HEK293 (cell line): Measurements from ENCODE around the gene NKAIN4.
A peak's percentile ranks its signal among the peaks of the same experiment; 100 is the strongest.

Experiments
- CTCF ChIA-PET: fragments of 350-600 bp; formaldehyde crosslinking; extraction: SDS; loops from one replicate; lab custom pipeline; 2021; ENCODE audit warnings: antibody characterized with exemption; lab: Yijun Ruan, JAX
- POLR2A ChIA-PET: fragments of 300-600 bp; formaldehyde crosslinking; extraction: SDS; loops from one replicate; lab custom pipeline; 2020; ENCODE audit warnings: antibody characterized with exemption, inconsistent platforms; lab: Yijun Ruan, JAX
- H3K27ac ChIP-seq: fragments of 200-500 bp; sonication (Bioruptor generic); 2 replicates; pipeline ENCODE4 v1.5.1; 2014; ENCODE audit warnings: low read depth, low read length, control low read depth, inconsistent platforms; ENCODE audit errors: extremely low read depth
- H3K36me3 ChIP-seq, 2 experiments: fragments of 200-500 bp in 1 of 2; sonication (Bioruptor generic) in 1 of 2; 1 replicate in 1 of 2; 2 replicates in 1 of 2; pipeline ENCODE4 v1.5.1; 2014 to 2017; ENCODE audit warnings: inconsistent platforms in 2 of 2, low read length in 2 of 2; ENCODE audit not compliant: control insufficient read depth in 2 of 2, insufficient read depth in 1 of 2
- H3K4me1 ChIP-seq: fragments of 200-500 bp; sonication (Bioruptor generic); 2 replicates; pipeline ENCODE4 v1.5.1; 2014; ENCODE audit warnings: mild to moderate bottlenecking, low read length, inconsistent platforms; ENCODE audit not compliant: control insufficient read depth, insufficient read depth
- H3K4me3 ChIP-seq: 2 replicates; pipeline ENCODE4 v1.5.1; 2011; ENCODE audit warnings: low read depth, mild to moderate bottlenecking, control low read depth, low read length, moderate library complexity
- H3K9me3 ChIP-seq: fragments of 200-500 bp; sonication (Bioruptor generic); 2 replicates; pipeline ENCODE4 v1.5.1; 2014; ENCODE audit warnings: low read depth, low read length, inconsistent platforms; ENCODE audit not compliant: control insufficient read depth, insufficient read depth
- GLIS2 ChIP-seq: fragments of 450-650 bp; formaldehyde crosslinking; IDR thresholded peaks from 2 replicates; pipeline ENCODE4 v1.5.1; 2016; ENCODE audit warnings: missing biosample characterization, missing genetic modification characterization
- KLF1 ChIP-seq: fragments of 450-650 bp; formaldehyde crosslinking; IDR thresholded peaks from 2 replicates; pipeline ENCODE4 v1.5.1; 2016; ENCODE audit warnings: missing biosample characterization, missing genetic modification characterization
- KLF16 ChIP-seq: fragments of 450-650 bp; formaldehyde crosslinking; IDR thresholded peaks from 2 replicates; pipeline ENCODE4 v1.5.1; 2017; ENCODE audit warnings: missing biosample characterization, missing genetic modification characterization
- KLF8 ChIP-seq: fragments of 450-650 bp; formaldehyde crosslinking; IDR thresholded peaks from 2 replicates; pipeline ENCODE4 v1.5.1; 2016; ENCODE audit warnings: missing biosample characterization, missing genetic modification characterization
- PRDM1 ChIP-seq: fragments of 450-650 bp; formaldehyde crosslinking; IDR thresholded peaks from 2 replicates; pipeline ENCODE4; 2016; ENCODE audit warnings: missing biosample characterization, missing genetic modification characterization
- ZBTB48 ChIP-seq: fragments of 450-650 bp; formaldehyde crosslinking; IDR thresholded peaks from 2 replicates; pipeline ENCODE4 v1.5.1; 2016; ENCODE audit warnings: missing biosample characterization, missing genetic modification characterization
- ZBTB8A ChIP-seq: fragments of 450-650 bp; formaldehyde crosslinking; IDR thresholded peaks from 2 replicates; pipeline ENCODE4 v1.5.1; 2016; ENCODE audit warnings: missing biosample characterization, missing genetic modification characterization
- ZFHX2 ChIP-seq: fragments of 450-650 bp; formaldehyde crosslinking; conservative IDR thresholded peaks from 2 replicates; pipeline ENCODE4 v1.5.1; 2016; ENCODE audit warnings: missing biosample characterization, missing genetic modification characterization
- ZFP3 ChIP-seq: fragments of 450-650 bp; formaldehyde crosslinking; IDR thresholded peaks from 2 replicates; pipeline ENCODE4 v1.5.1; 2016; ENCODE audit warnings: low read depth, missing biosample characterization, missing genetic modification characterization
- ZFP37 ChIP-seq: fragments of 450-650 bp; formaldehyde crosslinking; IDR thresholded peaks from 2 replicates; pipeline ENCODE4 v1.5.1; 2016; ENCODE audit warnings: missing biosample characterization, missing genetic modification characterization
- ZFP69B ChIP-seq: fragments of 450-650 bp; formaldehyde crosslinking; IDR thresholded peaks from 2 replicates; pipeline ENCODE4 v1.5.1; 2016; ENCODE audit warnings: missing biosample characterization, missing genetic modification characterization
- ZNF148 ChIP-seq: fragments of 450-650 bp; formaldehyde crosslinking; IDR thresholded peaks from 2 replicates; pipeline ENCODE4 v1.5.0; 2017; ENCODE audit warnings: missing biosample characterization, missing genetic modification characterization, borderline replicate concordance
- ZNF19 ChIP-seq: fragments of 450-650 bp; formaldehyde crosslinking; IDR thresholded peaks from 2 replicates; pipeline ENCODE4; 2016; ENCODE audit warnings: missing biosample characterization, missing genetic modification characterization, low read depth
- ZNF302 ChIP-seq: fragments of 450-650 bp; formaldehyde crosslinking; IDR thresholded peaks from 2 replicates; pipeline ENCODE4 v1.5.1; 2016; ENCODE audit warnings: missing biosample characterization, missing genetic modification characterization, low read depth
- ZNF324 ChIP-seq: fragments of 450-650 bp; formaldehyde crosslinking; IDR thresholded peaks from 2 replicates; pipeline ENCODE4 v1.5.1; 2016; ENCODE audit warnings: missing biosample characterization, missing genetic modification characterization
- ZNF37A ChIP-seq: fragments of 450-650 bp; IDR thresholded peaks from 2 replicates; pipeline ENCODE4 v1.5.1; 2018; ENCODE audit warnings: missing biosample characterization, missing genetic modification characterization
- ZNF555 ChIP-seq: fragments of 450-650 bp; formaldehyde crosslinking; conservative IDR thresholded peaks from 2 replicates; pipeline ENCODE4 v1.5.1; 2017; ENCODE audit warnings: missing biosample characterization, mild to moderate bottlenecking, missing genetic modification characterization, inconsistent platforms
- ZNF561 ChIP-seq: fragments of 450-650 bp; IDR thresholded peaks from 2 replicates; pipeline ENCODE4 v1.5.1; 2018; ENCODE audit warnings: missing biosample characterization, missing genetic modification characterization, borderline replicate concordance
- ZNF610 ChIP-seq: fragments of 450-650 bp; formaldehyde crosslinking; IDR thresholded peaks from 2 replicates; pipeline ENCODE4 v1.5.1; 2016; ENCODE audit warnings: missing biosample characterization, missing genetic modification characterization, borderline replicate concordance
- ZNF664 ChIP-seq: fragments of 450-650 bp; formaldehyde crosslinking; IDR thresholded peaks from 2 replicates; pipeline ENCODE4 v1.5.1; 2016; ENCODE audit warnings: missing biosample characterization, missing genetic modification characterization
- ZNF670 ChIP-seq: fragments of 450-650 bp; formaldehyde crosslinking; IDR thresholded peaks from 2 replicates; pipeline ENCODE4 v1.5.1; 2016; ENCODE audit warnings: missing biosample characterization, missing genetic modification characterization, low read depth
- ZNF747 ChIP-seq: fragments of 450-650 bp; formaldehyde crosslinking; IDR thresholded peaks from 2 replicates; pipeline ENCODE4 v1.5.1; 2016; ENCODE audit warnings: missing biosample characterization, missing genetic modification characterization
- ZXDB ChIP-seq: fragments of 450-650 bp; formaldehyde crosslinking; IDR thresholded peaks from 2 replicates; pipeline ENCODE4 v1.5.1; 2016; ENCODE audit warnings: missing biosample characterization, missing genetic modification characterization
- TF ChIP-seq, protein P1 (sequence below): fragments of 450-650 bp; formaldehyde crosslinking; IDR thresholded peaks from 2 replicates; pipeline ENCODE4 v1.5.1; 2016; ENCODE audit warnings: missing biosample characterization, missing genetic modification characterization
- TF ChIP-seq, protein P2 (sequence below): fragments of 450-650 bp; formaldehyde crosslinking; IDR thresholded peaks from 2 replicates; pipeline ENCODE4 v1.5.1; 2016; ENCODE audit warnings: missing biosample characterization, missing genetic modification characterization

Gene NKAIN4

GRCh38 chr20:63292292-63292701, 38.0 kb upstream of the NKAIN4 start:
- no peak overlapping the region for H3K4me3 ChIP-seq
- peak; percentile 50 for TF ChIP-seq KLF1
- TF ChIP-seq ZBTB48 (tag by site-specific recombination), result no peak
- ChIA-PET CTCF (interaction anchor here (2.1 to 7.4 kb wide), 3 partner anchors 12 to 68 kb away, joined by 8 to 85 read pairs (median 13); no protein-coding TSS in a partner anchor), POLR2A (interaction anchor here (0.6 kb wide), 1 partner anchor 20 kb away, joined by 3 read pairs; the partner anchor contains the start of gene ARFGAP1)
- no peaks in the 10 kb centered on the region for H3K9me3 ChIP-seq
- H3K27ac ChIP-seq, result no peak overlapping the region
- H3K36me3 ChIP-seq, result peaks cover 0 to 23% of the 10 kb centered on the region in 2 experiments; a peak in 1 of 3 replicates
- H3K4me1 ChIP-seq, result no peaks in the 10 kb centered on the region

DNA sequence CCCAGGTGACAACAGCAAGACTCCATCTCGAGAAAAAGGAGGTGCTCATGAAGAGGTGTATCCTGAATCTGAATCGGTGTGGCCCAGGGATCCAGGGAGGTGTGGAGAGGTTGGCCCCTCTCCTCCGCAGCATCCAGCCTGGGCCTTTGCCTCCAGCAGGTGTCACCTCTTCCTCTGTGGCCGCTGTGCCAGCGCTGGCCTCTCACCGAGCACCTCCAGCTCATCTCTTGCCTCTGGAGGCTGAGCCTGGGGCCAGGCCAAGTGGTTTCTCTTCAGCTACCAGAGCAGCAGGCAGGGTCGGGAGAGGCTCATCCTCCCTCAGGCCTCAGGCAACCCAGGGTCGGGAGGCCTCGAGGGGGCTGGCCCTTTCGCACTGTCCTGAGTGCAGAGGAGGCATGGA, 37.5 kb upstream of the NKAIN4 start:
- no peak overlapping the region for H3K27ac ChIP-seq
- peaks cover 0 to 28% of the 10 kb centered on the region in 2 experiments; a peak in 1 of 3 replicates for H3K36me3 ChIP-seq
- H3K4me3 ChIP-seq, result no peak overlapping the region
- no peaks in the 10 kb centered on the region for H3K4me1 ChIP-seq
- no peaks in the 10 kb centered on the region for H3K9me3 ChIP-seq
- TF ChIP-seq ZFP37 (tag by site-specific recombination), result no peak
- no peak for TF ChIP-seq ZBTB8A
- TF ChIP-seq ZNF324 (tag by site-specific recombination), result no peak
- TF ChIP-seq, protein P1, sequence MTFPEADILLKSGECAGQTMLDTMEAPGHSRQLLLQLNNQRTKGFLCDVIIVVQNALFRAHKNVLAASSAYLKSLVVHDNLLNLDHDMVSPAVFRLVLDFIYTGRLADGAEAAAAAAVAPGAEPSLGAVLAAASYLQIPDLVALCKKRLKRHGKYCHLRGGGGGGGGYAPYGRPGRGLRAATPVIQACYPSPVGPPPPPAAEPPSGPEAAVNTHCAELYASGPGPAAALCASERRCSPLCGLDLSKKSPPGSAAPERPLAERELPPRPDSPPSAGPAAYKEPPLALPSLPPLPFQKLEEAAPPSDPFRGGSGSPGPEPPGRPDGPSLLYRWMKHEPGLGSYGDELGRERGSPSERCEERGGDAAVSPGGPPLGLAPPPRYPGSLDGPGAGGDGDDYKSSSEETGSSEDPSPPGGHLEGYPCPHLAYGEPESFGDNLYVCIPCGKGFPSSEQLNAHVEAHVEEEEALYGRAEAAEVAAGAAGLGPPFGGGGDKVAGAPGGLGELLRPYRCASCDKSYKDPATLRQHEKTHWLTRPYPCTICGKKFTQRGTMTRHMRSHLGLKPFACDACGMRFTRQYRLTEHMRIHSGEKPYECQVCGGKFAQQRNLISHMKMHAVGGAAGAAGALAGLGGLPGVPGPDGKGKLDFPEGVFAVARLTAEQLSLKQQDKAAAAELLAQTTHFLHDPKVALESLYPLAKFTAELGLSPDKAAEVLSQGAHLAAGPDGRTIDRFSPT, result no peak
- TF ChIP-seq ZNF19 (tag by site-specific recombination), result no peak
- POLR2A ChIA-PET, result interaction anchor here (2.4 kb wide), 1 partner anchor 68 kb away, joined by 6 read pairs; no protein-coding TSS in a partner anchor
- CTCF ChIA-PET, result interaction anchor here (0.6 to 7.4 kb wide), 8 partner anchors 11 to 111 kb away, joined by 3 to 85 read pairs (median 3); no protein-coding TSS in a partner anchor

GRCh38 chr20:63290677-63291472, 36.6 kb upstream of the NKAIN4 start:
- Histone ChIP-seq H3K4me1 (no peaks in the 10 kb centered on the region), H3K9me3 (no peaks in the 10 kb centered on the region), H3K4me3 (no peak overlapping the region), H3K36me3 (peaks cover 0 to 34% of the 10 kb centered on the region in 2 experiments; a peak in 1 of 3 replicates), H3K27ac (no peak overlapping the region)
- CTCF ChIA-PET, result interaction anchor here (0.6 to 7.4 kb wide), 12 partner anchors 9 to 905 kb away, joined by 3 to 85 read pairs (median 3); no protein-coding TSS in a partner anchor
- POLR2A ChIA-PET, result interaction anchor here (0.6 to 2.4 kb wide), 2 partner anchors 18 to 67 kb away, joined by 5 to 6 read pairs; partner anchors contain the start of gene ARFGAP1
- TF ChIP-seq ZNF148 (tag by site-specific recombination), result no peak
- no peak for TF ChIP-seq ZNF37A (tag by site-specific recombination)
- no peak for TF ChIP-seq ZNF664 (tag by site-specific recombination)
- no peak for TF ChIP-seq ZNF610 (tag by site-specific recombination)
- peak; percentile 31; the same call in 1 of the 2 replicates for TF ChIP-seq ZFP3 (tag by site-specific recombination)
- TF ChIP-seq ZFP69B (tag by site-specific recombination), result no peak
- TF ChIP-seq ZNF747, result no peak
- peak; percentile 84; the same call in 1 of the 2 replicates for TF ChIP-seq ZNF561 (tag by site-specific recombination)
- TF ChIP-seq GLIS2 (tag by site-specific recombination), result peak; percentile 25; the same call in 1 of the 2 replicates
- TF ChIP-seq, protein P2, sequence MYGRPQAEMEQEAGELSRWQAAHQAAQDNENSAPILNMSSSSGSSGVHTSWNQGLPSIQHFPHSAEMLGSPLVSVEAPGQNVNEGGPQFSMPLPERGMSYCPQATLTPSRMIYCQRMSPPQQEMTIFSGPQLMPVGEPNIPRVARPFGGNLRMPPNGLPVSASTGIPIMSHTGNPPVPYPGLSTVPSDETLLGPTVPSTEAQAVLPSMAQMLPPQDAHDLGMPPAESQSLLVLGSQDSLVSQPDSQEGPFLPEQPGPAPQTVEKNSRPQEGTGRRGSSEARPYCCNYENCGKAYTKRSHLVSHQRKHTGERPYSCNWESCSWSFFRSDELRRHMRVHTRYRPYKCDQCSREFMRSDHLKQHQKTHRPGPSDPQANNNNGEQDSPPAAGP (tag by site-specific recombination), result 0 out of 2 replicates have a peak, but pooled peaks have one; percentile 22
- no peak for TF ChIP-seq PRDM1 (tag by site-specific recombination)
- no peak for TF ChIP-seq ZNF555 (tag by site-specific recombination)
- peak; percentile 62 for TF ChIP-seq ZBTB48 (tag by site-specific recombination)
- TF ChIP-seq KLF1, result peak; percentile 90
- peak; percentile 56; the same call in 1 of the 2 replicates for TF ChIP-seq KLF8 (tag by site-specific recombination)
- no peak for TF ChIP-seq ZNF670 (tag by site-specific recombination)
- no peak for TF ChIP-seq ZNF302 (tag by site-specific recombination)
- 0 out of 2 replicates have a peak, but pooled peaks have one; percentile 26 for TF ChIP-seq ZFHX2 (tag by site-specific recombination)
- TF ChIP-seq KLF16, result no peak
- peak; percentile 39; the same call in 1 of the 2 replicates for TF ChIP-seq ZXDB (tag by site-specific recombination)
